ENCODE results near the gene CASZ1.
A peak's percentile ranks its signal among the peaks of the same experiment; 100 is the strongest.

The CASZ1 gene

GRCh38 chr1:10751561-10752085 is 44.8 kb downstream of the CASZ1 start:
- DNase-seq (ENCODE audit: low spot score), result no peak

- DNase-seq (ENCODE audit: low spot score), result no peak
Measured at GRCh38 chr1:10751160-10751559, 45.3 kb downstream of the CASZ1 start.

- DNase-seq (ENCODE audit: low spot score), result no peak
Measured at GRCh38 chr1:10745886-10746455, 50.5 kb downstream of the CASZ1 start.

GRCh38 chr1:10745383-10745782 is 51.1 kb downstream of the CASZ1 start:
- no peak for DNase-seq (ENCODE audit: low spot score)

- DNase-seq (ENCODE audit: low spot score), result no peak
Measured at GRCh38 chr1:10744654-10745238, 51.7 kb downstream of the CASZ1 start.

GRCh38 chr1:10744029-10744428 is 52.4 kb downstream of the CASZ1 start:
- no peak for DNase-seq (ENCODE audit: low spot score)

GRCh38 chr1:10741696-10742095 is 54.8 kb downstream of the CASZ1 start:
- no peak for DNase-seq (ENCODE audit: low spot score)

GRCh38 chr1:10740123-10740522 is 56.3 kb downstream of the CASZ1 start:
- DNase-seq (ENCODE audit: low spot score), result no peak

DNA sequence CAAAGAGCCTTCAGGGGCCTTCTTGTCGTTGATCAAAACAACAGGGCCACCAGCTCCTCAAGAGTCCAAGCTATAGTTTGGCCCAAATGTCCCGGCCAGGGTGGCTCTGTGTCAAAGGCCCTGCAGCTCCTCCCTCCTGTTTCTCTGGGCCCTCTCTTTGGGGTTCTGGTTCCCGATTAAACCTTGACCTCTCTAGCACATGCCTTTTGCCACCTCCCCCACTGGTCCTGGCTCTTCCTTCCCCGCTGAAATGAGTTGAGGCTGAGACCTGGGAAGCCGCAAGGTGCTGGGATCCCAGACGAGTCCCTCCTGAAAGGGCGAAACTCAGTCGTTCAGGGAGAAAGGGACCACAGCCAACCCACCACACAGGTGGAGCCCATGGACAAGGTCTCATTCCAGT is 56.9 kb downstream of the CASZ1 start:
- no peak for DNase-seq (ENCODE audit: low spot score)

DNA sequence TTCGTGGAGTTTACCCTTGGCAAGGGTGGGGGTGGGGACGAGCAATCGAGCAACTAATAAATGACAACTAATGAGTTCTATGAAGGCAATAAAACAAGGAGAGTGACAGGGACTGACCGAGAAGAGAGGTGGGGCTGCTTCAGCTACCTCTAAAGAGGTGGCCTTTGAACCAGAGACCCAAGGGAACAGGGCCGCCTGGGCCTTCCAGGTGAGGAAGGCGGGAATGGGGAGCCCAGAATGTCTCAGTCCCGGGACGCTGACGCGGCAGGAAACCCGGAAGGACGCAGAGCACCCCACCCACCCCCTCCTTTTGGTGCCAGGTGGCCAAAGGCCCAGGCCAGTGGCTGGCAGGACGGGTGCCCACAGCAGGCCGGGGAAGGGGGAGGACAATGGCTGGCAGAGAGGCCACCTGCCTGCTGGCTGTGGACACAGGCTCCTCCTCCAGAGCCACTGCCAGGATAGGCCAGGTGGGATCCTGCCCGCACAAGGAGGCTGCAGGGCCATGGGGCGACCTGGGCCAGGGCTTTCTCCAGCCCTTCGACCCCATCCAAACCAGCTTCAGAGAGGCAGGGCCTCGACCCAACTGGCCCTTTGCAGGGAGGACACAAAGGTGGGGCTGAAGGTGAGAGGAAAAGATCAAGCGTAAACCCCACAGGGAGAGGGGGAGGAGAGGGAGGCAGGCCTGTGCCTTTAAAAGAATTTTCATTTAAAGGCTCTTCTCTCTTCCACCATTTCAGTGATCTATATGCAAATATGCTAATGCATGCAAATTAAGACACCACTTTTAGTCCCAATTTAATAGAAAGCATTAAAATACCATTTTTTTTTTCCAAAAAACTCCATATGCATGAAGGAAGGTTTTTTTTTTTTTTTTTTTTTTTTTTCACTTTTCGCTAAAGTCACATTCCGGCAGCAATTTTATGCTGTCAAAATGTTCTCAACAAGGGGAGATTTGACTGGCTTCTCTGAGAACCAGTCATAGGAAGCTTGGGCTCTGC is 58.1 kb downstream of the CASZ1 start:
- DNase-seq (ENCODE audit: low spot score), result peak; percentile 57

DNA sequence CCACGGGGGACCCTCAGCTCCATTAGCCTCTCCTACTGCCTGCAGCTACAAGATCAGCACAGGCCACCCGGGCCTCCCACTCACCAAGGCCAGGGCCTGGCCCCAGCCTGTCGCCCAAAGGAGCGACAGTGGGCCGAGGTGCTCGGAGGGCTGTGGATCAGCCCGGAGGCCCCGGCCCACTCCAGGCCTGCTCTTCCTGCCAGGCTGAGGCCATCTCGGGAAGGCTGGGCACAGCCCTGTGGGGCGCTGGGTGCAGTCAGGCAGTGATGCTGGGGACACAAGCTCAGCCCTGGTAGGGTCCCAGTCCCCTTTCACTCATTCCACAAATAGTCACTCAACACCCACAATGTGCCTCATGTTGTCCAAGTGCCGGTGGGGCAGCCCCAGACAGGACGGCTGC is 58.8 kb downstream of the CASZ1 start:
- no peak for DNase-seq (ENCODE audit: low spot score)

- no peak for DNase-seq (ENCODE audit: low spot score)
Measured at GRCh38 chr1:10736634-10737586, 59.5 kb downstream of the CASZ1 start.

- DNase-seq (ENCODE audit: low spot score), result no peak
Measured at GRCh38 chr1:10735563-10736305, 60.7 kb downstream of the CASZ1 start.

DNA sequence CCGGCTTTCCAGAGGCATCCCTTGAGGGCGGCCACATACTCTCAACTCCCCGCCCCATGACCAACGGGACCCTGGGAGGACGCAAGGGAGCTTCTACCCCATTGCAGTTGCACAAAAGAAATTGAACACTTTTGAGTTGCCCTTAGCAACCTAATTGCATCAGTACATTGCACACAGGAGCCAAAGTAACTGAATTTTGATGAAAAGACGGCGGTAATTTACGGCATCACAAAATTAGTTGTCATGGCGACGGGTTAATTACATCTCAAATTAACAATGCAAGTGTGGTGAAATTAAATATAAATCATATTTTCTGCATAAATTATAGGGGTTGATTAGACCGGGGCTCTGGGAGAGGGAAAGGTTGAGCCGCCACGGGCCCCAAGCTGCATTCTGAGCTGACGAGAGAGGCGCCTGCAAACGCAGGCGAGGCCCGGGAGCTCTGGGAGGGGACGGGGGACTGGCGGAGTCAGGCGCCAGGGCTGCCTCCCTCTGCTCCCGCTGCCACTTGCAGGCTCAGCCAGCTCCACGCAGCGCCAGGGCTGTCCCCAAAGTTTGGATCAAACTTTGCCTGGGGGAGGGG is 61.4 kb downstream of the CASZ1 start:
- peak; percentile 78 for DNase-seq (ENCODE audit: low spot score)

DNA sequence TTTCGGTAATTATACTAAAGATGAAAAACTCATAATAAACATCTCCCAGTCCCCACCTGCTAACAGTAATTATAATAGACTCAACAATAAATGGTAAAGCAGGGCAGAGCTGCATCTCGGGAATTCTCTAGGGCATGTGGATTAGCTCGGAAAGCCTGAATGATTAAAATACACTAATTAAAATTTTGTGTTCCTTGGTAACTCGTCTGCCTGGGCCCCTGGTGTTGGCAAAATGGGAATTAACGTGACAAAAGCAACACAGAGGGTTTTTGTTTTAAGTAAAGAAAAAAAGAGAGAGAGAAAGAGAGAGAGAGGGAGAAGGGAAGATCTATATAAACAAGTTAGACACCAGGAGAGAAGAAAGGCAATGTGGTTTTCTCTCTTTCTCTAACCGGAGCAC is 62.1 kb downstream of the CASZ1 start:
- no peak for DNase-seq (ENCODE audit: low spot score)

GRCh38 chr1:10733474-10734366 is 62.7 kb downstream of the CASZ1 start:
- peak; percentile 62 for DNase-seq (ENCODE audit: low spot score)

GRCh38 chr1:10730985-10731384 is 65.5 kb downstream of the CASZ1 start:
- DNase-seq (ENCODE audit: low spot score), result no peak

GRCh38 chr1:10728595-10729410 is 67.6 kb downstream of the CASZ1 start:
- peak; percentile 46 for DNase-seq (ENCODE audit: low spot score)
